Vagina (tissue), 2 donors: Measurements from ENCODE around the gene UBFD1.

Source experiments
- CTCF ChIP-seq, 3 experiments: fragments of 450-650 bp in 2 of 3; fragments of 200-600 bp in 1 of 3; sonication (generic) in 1 of 3; IDR thresholded peaks; one replicate each; pipeline ENCODE4 v1.5.1; 2017 to 2019; ENCODE audit warnings: antibody characterized with exemption in 3 of 3, mild to moderate bottlenecking in 2 of 3, moderate library complexity in 2 of 3
- POLR2A ChIP-seq, 2 donors: fragments of 450-650 bp; IDR thresholded peaks; one replicate each; pipeline ENCODE4 v1.6.1; 2017; ENCODE audit warnings: antibody characterized with exemption in 2 of 2, mild to moderate bottlenecking in 2 of 2, moderate library complexity in 2 of 2
- POLR2AphosphoS5 ChIP-seq, 2 donors: sonication (generic); formaldehyde crosslinking; IDR thresholded peaks; one replicate each; pipeline ENCODE4 v1.9.0; 2017; ENCODE audit warnings: antibody characterized with exemption in 2 of 2, mild to moderate bottlenecking in 2 of 2, low read depth in 1 of 2; ENCODE audit not compliant: insufficient read depth in 1 of 2

- TF ChIP-seq CTCF (IDR thresholded peaks at IDR 0.05): no peak
- no peak for TF ChIP-seq POLR2AphosphoS5 (IDR thresholded peaks at IDR 0.05; ENCODE audit: insufficient read depth in 1 of 2, low read depth in 1 of 2)
- no peak for TF ChIP-seq POLR2A (IDR thresholded peaks at IDR 0.05)
Measured at GRCh38 chr16:23524886-23525285, 32.6 kb upstream of the UBFD1 start.
